Spleen (tissue), 11 donors: ENCODE data around the gene CD2BP2. TPM values are rescaled to one million over a fixed set of nuclear protein-coding genes. Genes with fewer than 3 reads are reported as not detected.

Experiments
- DNase-seq: peaks from one replicate; pipeline ENCODE4 v3.0.0-alpha.2; 2020
- H3K27ac ChIP-seq, 8 donors: fragments of 200-600 bp; sonication (generic) in 7 of 8; 1 replicate in 4 of 8; 2 replicates in 4 of 8; pipeline versions ENCODE4 v1.5.0 to v1.8.0; 2016 to 2021; ENCODE audit warnings: inconsistent platforms in 4 of 8, mild to moderate bottlenecking in 4 of 8, moderate library complexity in 1 of 8
- H3K27me3 ChIP-seq, 7 donors: fragments of 200-600 bp; sonication (generic) in 6 of 7; replicated peaks in 1 of 7; 1 replicate in 4 of 7; 2 replicates in 3 of 7; pipeline versions ENCODE4 v1.5.0 to v1.8.0; 2016 to 2021; ENCODE audit warnings: inconsistent platforms in 3 of 7, mild to moderate bottlenecking in 1 of 7
- H3K36me3 ChIP-seq, 6 donors: fragments of 200-600 bp; sonication (generic) in 5 of 6; 1 replicate in 4 of 6; 2 replicates in 2 of 6; pipeline versions ENCODE4 v1.5.0 to v1.8.0; 2016 to 2021; ENCODE audit warnings: inconsistent platforms in 2 of 6
- H3K4me1 ChIP-seq, 6 donors: fragments of 200-600 bp; sonication (generic) in 5 of 6; 1 replicate in 3 of 6; 2 replicates in 3 of 6; pipeline versions ENCODE4 v1.5.0 to v1.8.0; 2016 to 2021; ENCODE audit warnings: inconsistent platforms in 3 of 6
- H3K4me3 ChIP-seq, 8 donors: fragments of 200-600 bp; sonication (generic) in 7 of 8; 1 replicate in 4 of 8; 2 replicates in 4 of 8; pipeline versions ENCODE4 v1.5.0 to v1.8.0; 2016 to 2021; ENCODE audit warnings: inconsistent platforms in 4 of 8, mild to moderate bottlenecking in 4 of 8, moderate library complexity in 2 of 8
- H3K9me3 ChIP-seq, 8 donors: fragments of 200-600 bp; sonication (generic) in 7 of 8; 1 replicate in 4 of 8; 2 replicates in 4 of 8; pipeline versions ENCODE4 v1.5.0 to v1.8.0; 2016 to 2021; ENCODE audit warnings: inconsistent platforms in 4 of 8
- CTCF ChIP-seq, 11 experiments: fragments of 200-600 bp in 7 of 11; fragments of 450-650 bp in 4 of 11; sonication (generic) in 4 of 11; IDR thresholded peaks in 8 of 11; conservative IDR thresholded peaks in 3 of 11; 1 replicate in 7 of 11; 2 replicates in 4 of 11; pipeline versions ENCODE4 v1.4.0 to v1.8.0; 2016 to 2021; ENCODE audit warnings: antibody characterized with exemption in 11 of 11, inconsistent platforms in 4 of 11, mild to moderate bottlenecking in 1 of 11
- POLR2A ChIP-seq, 3 donors: fragments of 450-650 bp; IDR thresholded peaks; one replicate each; pipeline ENCODE4 v1.5.1; 2017; ENCODE audit warnings: antibody characterized with exemption in 3 of 3, mild to moderate bottlenecking in 1 of 3
- POLR2AphosphoS5 ChIP-seq, 3 donors: sonication (generic); formaldehyde crosslinking; IDR thresholded peaks; one replicate each; pipeline ENCODE4 v1.5.1; 2017; ENCODE audit warnings: antibody characterized with exemption in 3 of 3
- WGBS, 5 donors: extraction: QIAGEN DNeasy Blood & Tissue Kit in 3 of 5; methylation state at CpG; one replicate each; pipeline versions ENCODE4 v1.1.5 to v1.1.7; 2013 to 2018; 5-methylcytosine and 5-hydroxymethylcytosine counted together
- intact Hi-C: fragments of 100-400 bp; cut with DNase I; formaldehyde crosslinking; loops from one replicate; pipeline ENCODE4 v1.15.0; 2023; ENCODE audit warnings: low total_unique reads
- polyA plus RNA-seq, 3 donors: library from polyadenylated mRNA; stranded (reverse); fragments of 200-250 nt; gene quantifications; one replicate each; pipeline ENCODE4 v1.2.1, GENCODE V29; 2013
- total RNA-seq, 7 donors: library from RNA; depleted of rRNA in 3 of 7; stranded (reverse); fragments of >200 nt in 3 of 7; fragmentation: NEBNext Ultra II Directional in 4 of 7; extraction: Animal tissue kit (Norgen Biotek cat#: 25700) in 4 of 7; gene quantifications; one replicate each; pipeline versions ENCODE4 v1.1.0 to v1.2.1, GENCODE V29; 2016 to 2021
- donor health status: healthy with polysubstance abuse.
- donor health status: DM: no; HTN: no; CAD: no; lungs with moderate emphysema.
- donor health status: DM: no; HTN: no; CAD: no.
- donor health status: Bipolar disorder and iron deficiency.
- donor health status: healthy.
- donor health status: DM: no; HTN: no; CAD: no.
- donor health status: DM: yes; HTN: yes; CAD: no.

The CD2BP2 gene
- total and polyA plus RNA-seq, 10 donors, result 27.8 to 60.0 (median 43.0) TPM

DNA sequence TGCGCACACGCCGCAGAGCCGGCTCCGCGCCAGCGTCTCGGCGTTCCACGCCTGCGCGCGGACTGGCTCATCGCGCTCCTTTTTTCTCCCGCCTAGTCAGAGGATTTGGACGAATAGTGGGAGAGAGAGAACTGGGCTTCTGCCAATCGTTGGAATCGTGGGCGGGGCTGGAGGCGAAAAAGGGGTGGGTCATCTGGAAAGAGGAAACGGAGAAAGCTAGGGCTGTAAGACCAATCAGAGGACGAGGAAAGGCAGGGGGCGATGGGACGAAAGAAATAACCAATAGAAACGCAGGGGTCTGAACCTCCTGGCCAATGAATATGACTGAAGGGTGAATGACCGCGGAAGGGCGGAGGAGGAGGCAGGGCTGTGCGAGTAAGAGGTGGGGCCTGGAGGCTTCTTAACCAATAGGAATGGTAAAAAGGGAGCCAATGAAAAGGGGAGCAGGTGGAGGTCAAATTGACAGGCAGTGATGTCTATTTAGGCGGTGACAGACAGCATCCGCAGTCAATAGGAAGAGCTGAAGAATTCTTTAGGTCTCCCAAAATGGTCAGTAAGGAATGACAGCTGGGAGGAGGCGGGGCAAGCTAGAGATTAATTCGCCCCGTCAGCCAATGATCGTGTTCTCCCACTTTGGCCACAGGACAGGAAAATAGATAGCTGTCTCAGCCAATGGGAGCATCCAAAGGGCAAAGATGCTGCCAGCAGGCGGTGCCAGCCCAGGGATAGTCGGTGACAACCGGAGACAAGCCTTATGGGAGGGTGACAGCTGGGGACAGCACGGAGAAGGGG, 15.5 kb upstream of the CD2BP2 start, which contains the start of gene TBC1D10B:
Gene TBC1D10B (minus strand): TSS at position 39 of the 792 bp plus-strand sequence. CDS start 311 bp downstream, outside the sequence.
- TF ChIP-seq CTCF (IDR thresholded peaks at IDR 0.05 in 8 of 11, conservative IDR thresholded peaks at IDR 0.05 in 3 of 11) (peak in 10 of 11 experiments; percentile 26 to 68 (median 56)), POLR2AphosphoS5 (IDR thresholded peaks at IDR 0.05) (peak; percentile 95), POLR2A (IDR thresholded peaks at IDR 0.05) (no peak)
- intact Hi-C loops, result no loop called here
- Histone ChIP-seq H3K27ac (peak within 1 kb of the TSS; percentile 82 to 96 (median 94)), H3K4me3 (peak within 1 kb of the TSS; percentile 63 to 97 (median 80)), H3K4me1 (peaks cover 20 to 53% (median 42%) of the 10 kb centered on the region in 6 donors), H3K27me3 (no peaks in the 10 kb centered on the region), H3K36me3 (peaks cover 0 to 18% (median 1%) of the 10 kb centered on the region in 6 donors), H3K9me3 (no peaks in the 10 kb centered on the region)
- DNase-seq, result peak; percentile 98
- WGBS, 5 donors, result 0 to 1% (median 1%) methylated on average over 33 to 40 of the region's 40 CpGs

GRCh38 chr16:30369938-30370455, 14.9 kb upstream of the CD2BP2 start:
- WGBS, 5 donors, result 0 to 2% (median 1%) methylated on average over 2 to 76 of the region's 76 CpGs
- DNase-seq, result no peak
- peaks cover 20 to 60% (median 44%) of the 10 kb centered on the region in 6 donors for H3K4me1 ChIP-seq
- peak overlapping the region; percentile 63 to 97 (median 80) for H3K4me3 ChIP-seq
- no peaks in the 10 kb centered on the region for H3K27me3 ChIP-seq
- no peaks in the 10 kb centered on the region for H3K9me3 ChIP-seq
- no peak for TF ChIP-seq POLR2A (IDR thresholded peaks at IDR 0.05)
- intact Hi-C loops, result no loop called here
- H3K27ac ChIP-seq, result peak overlapping the region; percentile 53 to 96 (median 84)
- peaks cover 0 to 25% (median 8%) of the 10 kb centered on the region in 6 donors for H3K36me3 ChIP-seq

GRCh38 chr16:30369091-30369937, 14.2 kb upstream of the CD2BP2 start:
- Histone ChIP-seq H3K27ac (peak overlapping the region; percentile 53 to 96 (median 84)), H3K9me3 (no peaks in the 10 kb centered on the region), H3K27me3 (no peaks in the 10 kb centered on the region), H3K4me3 (peak overlapping the region; percentile 63 to 97 (median 80)), H3K36me3 (peaks cover 0 to 32% (median 15%) of the 10 kb centered on the region in 6 donors), H3K4me1 (peaks cover 20 to 63% (median 44%) of the 10 kb centered on the region in 6 donors)
- TF ChIP-seq CTCF (IDR thresholded peaks at IDR 0.05 in 8 of 11, conservative IDR thresholded peaks at IDR 0.05 in 3 of 11) (no peak), POLR2AphosphoS5 (IDR thresholded peaks at IDR 0.05) (peak in 1 of 3 donors; percentile 33), POLR2A (IDR thresholded peaks at IDR 0.05) (no peak)
- intact Hi-C loops, result no loop called here
- WGBS, 5 donors, result 1 to 3% (median 2%) methylated on average over 24 to 45 of the region's 45 CpGs
- DNase-seq, result peak; percentile 91

DNA sequence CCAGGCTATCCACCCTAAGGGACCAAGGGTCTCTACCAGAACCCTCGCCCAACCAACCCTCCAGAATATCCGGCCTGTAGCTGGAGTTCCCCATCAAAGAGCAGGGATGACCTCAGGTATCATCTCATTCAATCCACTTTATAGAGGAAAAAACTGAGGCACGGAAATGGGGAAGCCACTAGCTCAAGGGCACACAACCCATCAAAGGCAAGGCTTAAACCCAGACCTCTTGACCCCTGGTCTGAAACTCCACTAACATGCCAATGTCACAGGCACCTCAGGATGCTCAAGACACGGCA, 13.6 kb upstream of the CD2BP2 start:
- Histone ChIP-seq H3K36me3 (peaks cover 0 to 37% (median 18%) of the 10 kb centered on the region in 6 donors), H3K27me3 (no peaks in the 10 kb centered on the region), H3K4me3 (peak overlapping the region; percentile 63 to 97 (median 80)), H3K9me3 (no peaks in the 10 kb centered on the region), H3K27ac (peak overlapping the region in 7 of 8 donors; percentile 63 to 96 (median 87)), H3K4me1 (peaks cover 20 to 63% (median 44%) of the 10 kb centered on the region in 6 donors)
- no peak for DNase-seq
- WGBS, 5 donors, result 1 to 8% (median 5%) methylated on average over 4 of the region's 4 CpGs
- no peak for TF ChIP-seq POLR2AphosphoS5 (IDR thresholded peaks at IDR 0.05)
- no peak for TF ChIP-seq CTCF (IDR thresholded peaks at IDR 0.05 in 8 of 11, conservative IDR thresholded peaks at IDR 0.05 in 3 of 11)
- TF ChIP-seq POLR2A (IDR thresholded peaks at IDR 0.05), result no peak
- intact Hi-C loops, result no loop called here
